ENCODE data around the gene EEPD1.
"Not testable (repeated sequence)": the region's sequence is repeated elsewhere in the genome, so short reads cannot be mapped to it uniquely, and the experiment has no call there.

Gene EEPD1

GRCh38 chr7:36152756-36153570 lies at the start of gene EEPD1:
Gene EEPD1, plus strand, starts transcription at chr7:36153254. Its CDS starts 1,071 bp downstream, at chr7:36154325.
- H3K9me3 Mint-ChIP-seq, result no peaks in the 10 kb centered on the region
- peak within 1 kb of the TSS; percentile 83 for H3K4me3 Mint-ChIP-seq
- H3K4me1 Mint-ChIP-seq, result peaks cover 43% of the 10 kb centered on the region

GRCh38 chr7:36103837-36104561 lies 49.1 kb upstream of the EEPD1 start:
- TF ChIP-seq CTCF (IDR thresholded peaks at IDR 0.05), result no peak
- DNase-seq, result no peak
- Mint-ChIP-seq H3K9me3 (peaks cover 8% of the 10 kb centered on the region), H3K27ac (no peak overlapping the region), H3K4me1 (no peaks in the 10 kb centered on the region), H3K27me3 (ENCODE audit: low read depth, poor library complexity) (peaks cover 3% of the 10 kb centered on the region), H3K4me3 (no peak overlapping the region), H3K36me3 (ENCODE audit: low read depth) (no peaks in the 10 kb centered on the region)

More at GRCh38 chr7:36152756-36153570, at the start of gene EEPD1:
- H3K27ac Mint-ChIP-seq, result peak within 1 kb of the TSS; percentile 32
- peak; percentile 100 for DNase-seq
- no peak for TF ChIP-seq CTCF (IDR thresholded peaks at IDR 0.05)
- no peaks in the 10 kb centered on the region for H3K36me3 Mint-ChIP-seq (ENCODE audit: low read depth)
- peaks cover 17% of the 10 kb centered on the region for H3K27me3 Mint-ChIP-seq (ENCODE audit: low read depth, poor library complexity)

- H3K27me3 Mint-ChIP-seq (ENCODE audit: low read depth, poor library complexity), result peaks cover 16% of the 10 kb centered on the region
These were observed 45.8 kb upstream of the EEPD1 start for GRCh38 chr7:36106972-36107908.

GRCh38 chr7:36107926-36108631 lies 45.0 kb upstream of the EEPD1 start:
- no peak overlapping the region for H3K27ac Mint-ChIP-seq
- no peak overlapping the region for H3K4me3 Mint-ChIP-seq
- TF ChIP-seq CTCF (IDR thresholded peaks at IDR 0.05), result no peak
- peaks cover 16% of the 10 kb centered on the region for H3K27me3 Mint-ChIP-seq (ENCODE audit: low read depth, poor library complexity)
- no peaks in the 10 kb centered on the region for H3K9me3 Mint-ChIP-seq
- H3K4me1 Mint-ChIP-seq, result no peaks in the 10 kb centered on the region
- H3K36me3 Mint-ChIP-seq (ENCODE audit: low read depth), result no peaks in the 10 kb centered on the region
- DNase-seq, result no peak

More at GRCh38 chr7:36106972-36107908, 45.8 kb upstream of the EEPD1 start:
- H3K4me3 Mint-ChIP-seq; H3K36me3 Mint-ChIP-seq (ENCODE audit: low read depth); H3K9me3 Mint-ChIP-seq; DNase-seq; H3K27ac Mint-ChIP-seq; H3K4me1 Mint-ChIP-seq: not testable (repeated sequence)

- H3K27ac Mint-ChIP-seq, result no peak overlapping the region
- no peaks in the 10 kb centered on the region for H3K4me1 Mint-ChIP-seq
- H3K9me3 Mint-ChIP-seq, result no peaks in the 10 kb centered on the region
- peaks cover 16% of the 10 kb centered on the region for H3K27me3 Mint-ChIP-seq (ENCODE audit: low read depth, poor library complexity)
- no peaks in the 10 kb centered on the region for H3K36me3 Mint-ChIP-seq (ENCODE audit: low read depth)
- no peak for TF ChIP-seq CTCF (IDR thresholded peaks at IDR 0.05)
- H3K4me3 Mint-ChIP-seq, result no peak overlapping the region
- DNase-seq, result no peak
These were observed 43.9 kb upstream of the EEPD1 start for GRCh38 chr7:36109013-36109627.
